H1 (cell line): Measurements from ENCODE around the gene JUP. TPM values are rescaled to one million over a fixed set of nuclear protein-coding genes. Genes with fewer than 3 reads are reported as not detected.

Source experiments
- CTCF ChIA-PET: fragments of 300-600 bp; sonication (Branson Sonifier 250); formaldehyde crosslinking; loops from one replicate; lab custom pipeline; 2021; ENCODE audit not compliant: partially characterized antibody; lab: Charles Lee
- POLR2A ChIA-PET: fragments of 300-600 bp; sonication (Branson Sonifier 250); formaldehyde crosslinking; loops from one replicate; lab custom pipeline; 2021; ENCODE audit warnings: inconsistent platforms; ENCODE audit not compliant: partially characterized antibody; lab: Charles Lee
- DNase-seq, 2 experiments: peaks; one replicate each; pipeline versions ENCODE4 v3.0.0 to v3.0.0-alpha.2; 2010 to 2022; ENCODE audit warnings: low spot score in 2 of 2, low read depth in 1 of 2, mixed read lengths in 1 of 2
- FAIRE-seq: peaks from 2 replicates; lab custom pipeline; 2011; peaks lifted over from hg19 to GRCh38; lab: Jason Lieb, UNC
- H2AFZ ChIP-seq: 2 replicates; pipeline ENCODE4 v1.8.1; 2012; ENCODE audit warnings: low read length, inconsistent platforms
- H2AK5ac ChIP-seq: 2 replicates; pipeline ENCODE4 v1.6.1; 2013; ENCODE audit warnings: low read depth, low read length
- H2BK120ac ChIP-seq: replicated peaks from 2 replicates; pipeline ENCODE3; 2013; ENCODE audit warnings: low read depth, low read length, inconsistent platforms
- H2BK12ac ChIP-seq: 2 replicates; pipeline ENCODE4 v1.6.1; 2013; ENCODE audit warnings: low read depth, low read length
- H2BK15ac ChIP-seq: 2 replicates; pipeline ENCODE4 v1.6.1; 2013; ENCODE audit warnings: low read length
- H2BK20ac ChIP-seq: 2 replicates; pipeline ENCODE4 v1.6.1; 2013; ENCODE audit warnings: low read length
- H2BK5ac ChIP-seq: 2 replicates; pipeline ENCODE4 v1.6.1; 2013; ENCODE audit warnings: low read depth, low read length
- H3K14ac ChIP-seq: 2 replicates; pipeline ENCODE4 v1.6.1; 2013; ENCODE audit warnings: inconsistent platforms; ENCODE audit not compliant: insufficient read length
- H3K18ac ChIP-seq: 2 replicates; pipeline ENCODE4 v1.6.1; 2013; ENCODE audit warnings: low read length; ENCODE audit errors: extremely low read depth
- H3K23ac ChIP-seq: 2 replicates; pipeline ENCODE4 v1.6.1; 2013; ENCODE audit warnings: inconsistent platforms; ENCODE audit not compliant: insufficient read length
- H3K23me2 ChIP-seq: 2 replicates; pipeline ENCODE4 v1.6.1; 2013; ENCODE audit warnings: low read depth, low read length
- H3K27ac ChIP-seq: 2 replicates; pipeline ENCODE4 v1.6.1; 2011; ENCODE audit warnings: low read depth, low read length, inconsistent platforms
- H3K27me3 ChIP-seq, 4 experiments: replicated peaks in 1 of 4; 1 replicate in 1 of 4; 2 replicates in 3 of 4; pipeline versions ENCODE4 v1.6.1 to v1.8.1; 2011 to 2013; ENCODE audit warnings: low read length in 3 of 4, mild to moderate bottlenecking in 3 of 4, inconsistent platforms in 2 of 4, mixed read lengths in 2 of 4, moderate library complexity in 1 of 4; ENCODE audit not compliant: control insufficient read depth in 3 of 4, insufficient read depth in 3 of 4; ENCODE audit errors: extremely low read depth in 1 of 4
- H3K36me3 ChIP-seq, 4 experiments: 2 replicates each; pipeline versions ENCODE4 v1.6.1 to v1.8.1; 2011 to 2013; ENCODE audit warnings: mild to moderate bottlenecking in 4 of 4, low read length in 3 of 4, moderate library complexity in 2 of 4, control low read depth in 1 of 4, inconsistent platforms in 1 of 4; ENCODE audit not compliant: insufficient read depth in 4 of 4, control insufficient read depth in 2 of 4
- H3K4ac ChIP-seq: replicated peaks from 2 replicates; pipeline ENCODE3; 2013; ENCODE audit warnings: low read length, low read depth, mixed read lengths, inconsistent platforms; ENCODE audit not compliant: insufficient read length
- H3K4me1 ChIP-seq, 4 experiments: replicated peaks in 1 of 4; 1 replicate in 1 of 4; 2 replicates in 3 of 4; pipeline versions ENCODE4 v1.6.1 to v1.8.1; 2011 to 2013; ENCODE audit warnings: low read length in 3 of 4, inconsistent platforms in 2 of 4, mixed read lengths in 1 of 4; ENCODE audit not compliant: insufficient read depth in 4 of 4, control insufficient read depth in 3 of 4
- H3K4me2 ChIP-seq, 2 experiments: 2 replicates each; pipeline versions ENCODE4 v1.6.1 to v1.8.1; 2011 to 2013; ENCODE audit warnings: low read depth in 2 of 2, low read length in 2 of 2, control low read depth in 1 of 2, inconsistent platforms in 1 of 2, mild to moderate bottlenecking in 1 of 2; ENCODE audit not compliant: insufficient read depth in 1 of 2
- H3K4me3 ChIP-seq, 4 experiments: fragments of 200-600, 300-600 bp in 1 of 4; sonication (generic), shearing (Covaris generic), sonication (Bioruptor Twin) in 1 of 4; 2 replicates each; pipeline versions ENCODE4 v1.5.1 to v1.8.1; 2011 to 2016; ENCODE audit warnings: low read length in 4 of 4, low read depth in 3 of 4, control low read depth in 2 of 4, inconsistent platforms in 2 of 4, mild to moderate bottlenecking in 2 of 4, mixed read lengths in 1 of 4, moderate library complexity in 1 of 4; ENCODE audit not compliant: insufficient read depth in 2 of 4; ENCODE audit errors: extremely low read depth in 1 of 4
- H3K56ac ChIP-seq: replicated peaks from 2 replicates; pipeline ENCODE3; 2013; ENCODE audit warnings: low read depth, mild to moderate bottlenecking, mixed read lengths, low read length, inconsistent platforms; ENCODE audit not compliant: insufficient read length
- H3K79me1 ChIP-seq: 2 replicates; pipeline ENCODE4 v1.6.1; 2013; ENCODE audit warnings: low read depth, low read length, control low read depth
- H3K79me2 ChIP-seq, 2 experiments: 2 replicates each; pipeline versions ENCODE4 v1.6.1 to v1.8.1; 2012 to 2013; ENCODE audit warnings: low read length in 2 of 2, mild to moderate bottlenecking in 2 of 2, inconsistent platforms in 1 of 2; ENCODE audit not compliant: insufficient read depth in 2 of 2, control insufficient read depth in 1 of 2
- H3K9ac ChIP-seq, 4 experiments: replicated peaks in 1 of 4; 1 replicate in 1 of 4; 2 replicates in 3 of 4; pipeline versions ENCODE4 v1.6.1 to v1.8.1; 2011 to 2013; ENCODE audit warnings: low read depth in 3 of 4, low read length in 3 of 4, control low read depth in 2 of 4, mild to moderate bottlenecking in 2 of 4, moderate library complexity in 2 of 4, inconsistent platforms in 1 of 4; ENCODE audit errors: extremely low read depth in 1 of 4
- H3K9me3 ChIP-seq, 2 experiments: 2 replicates each; pipeline versions ENCODE4 v1.6.1 to v1.8.1; 2012 to 2013; ENCODE audit warnings: mild to moderate bottlenecking in 2 of 2, moderate library complexity in 2 of 2, control low read depth in 1 of 2, inconsistent platforms in 1 of 2, low read depth in 1 of 2, low read length in 1 of 2, mixed read lengths in 1 of 2; ENCODE audit not compliant: insufficient read depth in 2 of 2
- H4K20me1 ChIP-seq, 2 experiments: replicated peaks in 1 of 2; 2 replicates each; pipeline versions ENCODE3 to v1.8.1; 2011 to 2013; ENCODE audit warnings: inconsistent platforms in 2 of 2, low read length in 2 of 2, mild to moderate bottlenecking in 1 of 2; ENCODE audit not compliant: insufficient read depth in 2 of 2, control insufficient read depth in 1 of 2
- H4K5ac ChIP-seq: 2 replicates; pipeline ENCODE4 v1.6.1; 2013; ENCODE audit warnings: low read length, low read depth, mixed read lengths, inconsistent platforms; ENCODE audit not compliant: insufficient read length
- H4K8ac ChIP-seq: 2 replicates; pipeline ENCODE4 v1.8.0; 2013; ENCODE audit warnings: mild to moderate bottlenecking, moderate library complexity, low read length, inconsistent platforms; ENCODE audit not compliant: insufficient read depth; ENCODE audit errors: extremely low read depth
- H4K91ac ChIP-seq: replicated peaks from 2 replicates; pipeline ENCODE3; 2013; ENCODE audit warnings: low read length, mixed read lengths, inconsistent platforms; ENCODE audit not compliant: insufficient read length
- POU5F1 ChIP-seq: IDR thresholded peaks from 2 replicates; pipeline ENCODE4 v1.6.1; 2011; ENCODE audit warnings: low read depth, mild to moderate bottlenecking, low read length, moderate library complexity
- TBP ChIP-seq: IDR thresholded peaks from 2 replicates; pipeline ENCODE4 v1.6.1; 2011; ENCODE audit warnings: low read depth, low read length, improper control_type of control experiment
- WGBS, 2 experiments: shearing (Covaris generic) in 1 of 2; methylation state at CpG; one replicate each; pipeline versions ENCODE4 v1.1.6 to v1.1.7; 2013 to 2015; ENCODE audit warnings: low lambda C conversion rate in 2 of 2, mixed read lengths in 2 of 2, inconsistent platforms in 1 of 2, low coverage in 1 of 2, missing lambda C conversion rate in 1 of 2; ENCODE audit not compliant: insufficient replicate concordance in 2 of 2, insufficient coverage in 1 of 2, insufficient read length in 1 of 2; ENCODE audit errors: extremely low coverage in 1 of 2, missing lambda C conversion rate in 1 of 2; 5-methylcytosine and 5-hydroxymethylcytosine counted together
- polyA plus RNA-seq, 7 experiments: library from polyadenylated mRNA; depleted of rRNA in 3 of 7; stranded (reverse) in 5 of 7; unstranded in 2 of 7; fragments of >200 nt in 5 of 7; fragments of 200-250 nt in 2 of 7; gene quantifications; 1 replicate in 5 of 7; 2 replicates in 1 of 7; 4 replicates in 1 of 7; pipeline versions ENCODE4 v1.2.1 to v1.2.3, GENCODE V29; 2011 to 2013; ENCODE audit warnings: missing spikeins in 2 of 7, mixed read lengths in 2 of 7
- total RNA-seq: library from RNA; stranded (reverse); fragmentation: NEBNext Ultra II Directional; extraction: Animal tissue kit (Norgen Biotek cat#: 25700); gene quantifications from 2 replicates; pipeline ENCODE4 v1.2.1, GENCODE V29; 2021

The JUP gene
- total and polyA plus RNA-seq, 2 of the 8 experiments (the other 6 are each of a cell fraction or from before 2014, with no cell fraction given): 62.8 to 102 TPM

DNA sequence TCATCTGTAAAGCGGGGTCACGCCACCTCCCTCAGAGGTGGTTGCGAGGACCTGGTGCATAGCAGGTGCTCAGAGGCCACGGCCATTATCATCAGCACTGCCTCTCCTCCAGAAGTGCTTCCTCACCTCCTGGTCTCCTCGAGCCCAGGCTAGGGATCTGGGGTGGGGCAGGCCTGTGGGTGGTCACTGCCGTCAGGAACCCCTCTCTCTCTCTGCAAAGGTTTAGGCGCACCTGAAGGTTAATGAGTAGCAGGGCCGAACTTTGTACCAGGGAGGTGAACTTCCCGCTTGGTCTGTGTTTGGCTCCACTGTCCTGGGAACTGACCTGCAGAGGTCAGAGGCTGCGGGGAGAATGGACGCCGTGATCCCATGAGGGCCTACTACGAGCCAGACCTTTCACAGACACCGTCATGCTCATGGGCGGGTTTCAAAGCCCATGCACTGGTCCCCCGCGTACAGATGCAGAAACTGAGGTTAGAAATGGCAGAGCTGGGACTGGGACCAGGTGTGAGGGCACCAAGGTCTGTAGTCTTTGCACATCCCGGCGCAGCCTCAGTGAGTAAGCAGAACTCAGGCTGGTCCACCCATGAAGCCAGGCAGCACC lies 13.8 kb downstream of the JUP start:
- Histone ChIP-seq H3K27me3 (no peaks in the 10 kb centered on the region), H3K9ac (peak overlapping the region in 1 of 4 experiments; percentile 33; a peak in 1 of 7 replicates), H2BK20ac (peak overlapping the region; percentile 86; the same call in 1 of the 2 replicates), H2BK15ac (peak overlapping the region; percentile 75; the same call in 1 of the 2 replicates), H4K5ac (no peak overlapping the region), H3K27ac (peak overlapping the region; percentile 45)
- no peak for TF ChIP-seq TBP
- TF ChIP-seq POU5F1: no peak
- TF ChIP-seq, all 59 proteins: peak for 0
- H2BK5ac ChIP-seq: peak overlapping the region; percentile 87
- H3K4me2 ChIP-seq: peak overlapping the region; percentile 15 to 28; a peak in 2 of 4 replicates
- H3K23me2 ChIP-seq: no peaks in the 10 kb centered on the region; the same call in 1 of the 2 replicates
- peak overlapping the region; percentile 79 for H4K91ac ChIP-seq
- peak overlapping the region; percentile 80; the same call in 1 of the 2 replicates for H2BK12ac ChIP-seq
- no peak for FAIRE-seq
- H2BK120ac ChIP-seq: no peak overlapping the region
- peak overlapping the region; percentile 32; the same call in 1 of the 2 replicates for H2AK5ac ChIP-seq
- 89% methylated on average over 19 of the region's 19 CpGs; no CpG with 5 or more reads in 1 of the 2 experiments for WGBS, 2 experiments
- H3K4me3 ChIP-seq: no peak overlapping the region
- DNase-seq: no peak
- H3K4ac ChIP-seq: peak overlapping the region; percentile 81
- H3K79me1 ChIP-seq: peaks cover 16% of the 10 kb centered on the region
- H3K18ac ChIP-seq: peak overlapping the region; percentile 60
- ChIA-PET POLR2A (interaction anchor here (0.8 to 7.5 kb wide), 7 partner anchors 13 to 84 kb away, joined by 3 to 83 read pairs (median 4); partner anchors contain the start of genes EIF1 and JUP), CTCF (interaction anchor here (1.1 to 5.3 kb wide), 6 partner anchors 14 to 39 kb away, joined by 4 to 33 read pairs (median 12); partner anchors contain the start of genes JUP and P3H4)
- H4K8ac ChIP-seq: no peak overlapping the region; the same call in 1 of the 2 replicates
- H3K9me3 ChIP-seq: no peaks in the 10 kb centered on the region
- no peak overlapping the region for H3K56ac ChIP-seq
- no peak overlapping the region for H3K23ac ChIP-seq
- H2AFZ ChIP-seq: no peak overlapping the region
- peaks cover 6 to 24% of the 10 kb centered on the region in 2 experiments for H4K20me1 ChIP-seq
- H3K79me2 ChIP-seq: peaks cover 0 to 31% of the 10 kb centered on the region in 2 experiments; a peak in 2 of 4 replicates
- peaks cover 10 to 26% (median 23%) of the 10 kb centered on the region in 4 experiments; a peak in 6 of 8 replicates for H3K36me3 ChIP-seq
- H3K14ac ChIP-seq: no peak overlapping the region
- peaks cover 0 to 47% (median 33%) of the 10 kb centered on the region in 4 experiments; a peak in 6 of 7 replicates for H3K4me1 ChIP-seq
